Measurements from ENCODE around the gene POLE4. TPM values are rescaled to one million over a fixed set of nuclear protein-coding genes. Genes with fewer than 3 reads are reported as not detected.
A peak's percentile ranks its signal among the peaks of the same experiment; 100 is the strongest.

POLE4 gene
- polyA plus RNA-seq, 3 donors: 35.0 to 345 (median 304) TPM

DNA sequence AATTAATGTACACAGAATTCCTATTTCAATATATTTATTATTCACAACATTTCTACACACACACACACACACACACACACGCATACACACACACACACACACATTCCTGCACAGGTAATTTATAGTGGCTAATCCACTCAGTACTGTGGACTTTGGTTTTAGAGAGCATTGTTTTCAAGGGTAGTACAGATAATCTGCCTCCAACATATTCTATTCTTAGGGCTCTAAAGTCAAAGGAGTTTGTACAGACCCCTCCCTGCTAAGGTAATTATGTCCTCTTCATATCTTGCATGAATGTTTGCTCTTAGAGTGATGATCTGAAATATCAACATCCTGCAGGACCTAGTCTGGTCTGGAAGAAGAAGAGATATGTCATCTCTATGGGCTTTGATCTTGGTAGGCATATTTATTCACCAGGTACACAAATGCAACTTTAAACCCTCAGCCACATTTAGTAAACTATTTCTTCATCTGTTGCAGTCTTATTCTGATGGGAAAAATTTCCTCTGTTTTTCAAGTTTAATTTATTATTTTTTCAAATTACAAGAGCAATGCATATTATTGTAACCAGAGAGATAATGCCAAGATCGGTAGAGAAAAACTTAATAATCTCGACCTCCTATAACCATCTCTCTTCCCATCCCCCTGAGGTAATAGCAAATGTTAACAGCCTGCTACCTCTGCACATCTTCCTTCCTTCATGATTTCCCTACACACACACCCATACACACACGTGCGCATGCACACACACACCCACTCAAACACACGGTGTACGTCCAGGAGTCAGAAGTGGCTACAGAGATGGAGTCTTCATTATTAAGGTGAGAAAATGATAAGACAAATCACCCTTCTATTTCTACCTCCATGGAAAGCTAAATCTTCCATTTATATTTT lies 18.3 kb upstream of the POLE4 start:
- Histone ChIP-seq H4K20me1 (ENCODE audit: insufficient read depth, low read length) (no peaks in the 10 kb centered on the region), H3K27ac (ENCODE audit: low read depth in 1 of 2, low read length in 2 of 2) (no peak overlapping the region), H3K27me3 (ENCODE audit: control insufficient read depth in 2 of 2, insufficient read depth in 2 of 2, low read length in 2 of 2) (peaks cover 0 to 4% of the 10 kb centered on the region in 2 donors), H3K9me3 (replicated peaks in 1 of 2; ENCODE audit: control insufficient read depth in 1 of 2, insufficient read depth in 1 of 2, low read length in 2 of 2) (no peaks in the 10 kb centered on the region), H3K36me3 (replicated peaks in 1 of 2; ENCODE audit: control insufficient read depth in 1 of 2, insufficient read depth in 2 of 2, low read length in 2 of 2) (no peaks in the 10 kb centered on the region), H3K79me2 (ENCODE audit: insufficient read depth, low read length) (no peaks in the 10 kb centered on the region), H3K9ac (ENCODE audit: insufficient read depth, low read length, poor library complexity, severe bottlenecking) (no peak overlapping the region), H2AFZ (ENCODE audit: insufficient read depth, low read depth, low read length, poor library complexity, severe bottlenecking) (no peak overlapping the region), H3K4me2 (replicated peaks; ENCODE audit: extremely low read depth, low read length, poor library complexity, severe bottlenecking) (no peak overlapping the region), H3K4me3 (replicated peaks in 1 of 3; ENCODE audit: low read depth in 2 of 3, low read length in 3 of 3) (no peak overlapping the region), H3K4me1 (ENCODE audit: control insufficient read depth in 1 of 2, insufficient read depth in 2 of 2, low read length in 2 of 2) (no peaks in the 10 kb centered on the region)
- H3K4me3 Mint-ChIP-seq: no peak overlapping the region
- H3K27ac Mint-ChIP-seq: peak overlapping the region in 1 of 7 donors; percentile 34
- intact Hi-C loops (cut with micrococcal nuclease): no loop called here
- TF ChIP-seq, protein P1, sequence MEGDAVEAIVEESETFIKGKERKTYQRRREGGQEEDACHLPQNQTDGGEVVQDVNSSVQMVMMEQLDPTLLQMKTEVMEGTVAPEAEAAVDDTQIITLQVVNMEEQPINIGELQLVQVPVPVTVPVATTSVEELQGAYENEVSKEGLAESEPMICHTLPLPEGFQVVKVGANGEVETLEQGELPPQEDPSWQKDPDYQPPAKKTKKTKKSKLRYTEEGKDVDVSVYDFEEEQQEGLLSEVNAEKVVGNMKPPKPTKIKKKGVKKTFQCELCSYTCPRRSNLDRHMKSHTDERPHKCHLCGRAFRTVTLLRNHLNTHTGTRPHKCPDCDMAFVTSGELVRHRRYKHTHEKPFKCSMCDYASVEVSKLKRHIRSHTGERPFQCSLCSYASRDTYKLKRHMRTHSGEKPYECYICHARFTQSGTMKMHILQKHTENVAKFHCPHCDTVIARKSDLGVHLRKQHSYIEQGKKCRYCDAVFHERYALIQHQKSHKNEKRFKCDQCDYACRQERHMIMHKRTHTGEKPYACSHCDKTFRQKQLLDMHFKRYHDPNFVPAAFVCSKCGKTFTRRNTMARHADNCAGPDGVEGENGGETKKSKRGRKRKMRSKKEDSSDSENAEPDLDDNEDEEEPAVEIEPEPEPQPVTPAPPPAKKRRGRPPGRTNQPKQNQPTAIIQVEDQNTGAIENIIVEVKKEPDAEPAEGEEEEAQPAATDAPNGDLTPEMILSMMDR (IDR thresholded peaks at IDR 0.05): no peak
- H3K27me3 Mint-ChIP-seq (ENCODE audit: low read depth in 3 of 3): peaks cover 0 to 10% (median 0%) of the 10 kb centered on the region in 3 donors
- peaks cover 0 to 27% of the 10 kb centered on the region in 2 donors for H3K36me3 Mint-ChIP-seq
- DNase-seq: no peak
- WGBS (ENCODE audit: insufficient coverage): 90% methylated on average over 2 of the region's 7 CpGs
- H3K4me1 Mint-ChIP-seq: peaks cover 8% of the 10 kb centered on the region
- peaks cover 0 to 6% (median 0%) of the 10 kb centered on the region in 7 donors for H3K9me3 Mint-ChIP-seq

DNA sequence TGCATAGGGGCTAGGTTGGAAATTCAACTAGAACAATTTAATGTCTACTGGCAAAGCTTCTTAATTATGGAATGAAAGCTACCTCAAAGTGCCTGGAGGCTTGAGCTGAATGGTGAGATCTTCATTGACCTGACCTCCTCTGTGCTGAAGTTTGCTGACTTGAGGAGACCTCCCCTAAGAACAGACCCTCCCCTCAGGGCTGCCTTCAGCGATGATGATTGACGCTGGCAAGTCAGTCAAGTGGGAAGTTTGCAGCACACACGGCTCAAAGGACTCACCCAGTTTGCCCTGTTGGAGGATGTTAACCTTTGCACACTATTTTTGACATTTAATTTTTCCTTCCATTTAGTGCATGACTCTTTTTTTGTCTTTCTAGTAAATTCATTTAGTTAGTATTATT lies 17.2 kb upstream of the POLE4 start:
- no peak overlapping the region for H3K4me3 ChIP-seq (replicated peaks in 1 of 3; ENCODE audit: low read depth in 2 of 3, low read length in 3 of 3)
- peaks cover 16% of the 10 kb centered on the region for H3K4me1 Mint-ChIP-seq
- DNase-seq: no peak
- 100% methylated on average over 1 of the region's 3 CpGs for WGBS (ENCODE audit: insufficient coverage)
- no peaks in the 10 kb centered on the region for H3K79me2 ChIP-seq (ENCODE audit: insufficient read depth, low read length)
- H3K4me1 ChIP-seq (ENCODE audit: control insufficient read depth in 1 of 2, insufficient read depth in 2 of 2, low read length in 2 of 2): no peaks in the 10 kb centered on the region
- no peaks in the 10 kb centered on the region for H3K9me3 ChIP-seq (replicated peaks in 1 of 2; ENCODE audit: control insufficient read depth in 1 of 2, insufficient read depth in 1 of 2, low read length in 2 of 2)
- H3K9me3 Mint-ChIP-seq: peaks cover 0 to 9% (median 0%) of the 10 kb centered on the region in 7 donors
- intact Hi-C loops (cut with micrococcal nuclease): no loop called here
- TF ChIP-seq, protein P1 (IDR thresholded peaks at IDR 0.05): no peak
- H3K27me3 Mint-ChIP-seq (ENCODE audit: low read depth in 3 of 3): peaks cover 0 to 10% (median 0%) of the 10 kb centered on the region in 3 donors
- H3K9ac ChIP-seq (ENCODE audit: insufficient read depth, low read length, poor library complexity, severe bottlenecking): no peak overlapping the region
- H3K27ac ChIP-seq (ENCODE audit: low read depth in 1 of 2, low read length in 2 of 2): no peak overlapping the region
- H2AFZ ChIP-seq (ENCODE audit: insufficient read depth, low read depth, low read length, poor library complexity, severe bottlenecking): no peak overlapping the region
- peaks cover 0 to under 1% of the 10 kb centered on the region in 2 donors for H3K27me3 ChIP-seq (ENCODE audit: control insufficient read depth in 2 of 2, insufficient read depth in 2 of 2, low read length in 2 of 2)
- H4K20me1 ChIP-seq (ENCODE audit: insufficient read depth, low read length): no peaks in the 10 kb centered on the region
- H3K4me3 Mint-ChIP-seq: no peak overlapping the region
- no peak overlapping the region for H3K4me2 ChIP-seq (replicated peaks; ENCODE audit: extremely low read depth, low read length, poor library complexity, severe bottlenecking)
- no peak overlapping the region for H3K27ac Mint-ChIP-seq
- H3K36me3 Mint-ChIP-seq: peaks cover 0 to 27% of the 10 kb centered on the region in 2 donors
- no peaks in the 10 kb centered on the region for H3K36me3 ChIP-seq (replicated peaks in 1 of 2; ENCODE audit: control insufficient read depth in 1 of 2, insufficient read depth in 2 of 2, low read length in 2 of 2)
